ENCODE measurements around the gene OCRL. TPM values are rescaled to one million over a fixed set of nuclear protein-coding genes. Genes with fewer than 3 reads are reported as not detected.

OCRL gene
- total RNA-seq, 1 donor from 2014 or later: 10.2 TPM

GRCh38 chrX:129576539-129576938, 36.5 kb downstream of the OCRL start:
- intact Hi-C loops (cut with micrococcal nuclease): no loop called here
- Histone ChIP-seq H3K36me3 (peaks cover 23% of the 10 kb centered on the region), H3K27ac (replicated peaks) (no peak overlapping the region), H3K4me1 (no peaks in the 10 kb centered on the region), H3K4me3 (no peak overlapping the region), H3K27me3 (ENCODE audit: low read depth) (no peaks in the 10 kb centered on the region), H3K9me3 (replicated peaks) (no peaks in the 10 kb centered on the region)
- DNase-seq: no peak
- TF ChIP-seq CTCF (IDR thresholded peaks at IDR 0.05; ENCODE audit: borderline replicate concordance): no peak

DNA sequence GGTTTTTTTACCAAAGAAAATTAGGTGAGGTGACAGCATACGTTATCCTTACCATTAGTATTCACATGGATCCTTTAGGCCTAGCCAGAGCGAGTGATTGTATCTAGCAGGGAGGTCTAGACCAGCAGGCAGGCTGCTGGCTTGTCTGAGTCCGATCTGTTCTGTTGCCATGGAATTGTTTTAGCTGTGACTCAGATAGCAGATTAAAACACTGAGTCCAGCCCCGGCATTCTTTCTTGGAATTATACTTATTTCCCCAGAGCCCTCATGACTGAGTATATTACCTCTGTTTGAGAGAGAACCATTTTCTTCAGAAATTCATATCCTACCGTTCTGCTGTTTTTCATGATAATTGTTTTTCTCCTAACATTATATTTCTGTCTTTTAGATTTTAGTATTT, 37.4 kb downstream of the OCRL start:
- no peaks in the 10 kb centered on the region for H3K27me3 ChIP-seq (ENCODE audit: low read depth)
- no peak for DNase-seq
- peaks cover 23% of the 10 kb centered on the region for H3K36me3 ChIP-seq
- intact Hi-C loops (cut with micrococcal nuclease): no loop called here
- H3K9me3 ChIP-seq (replicated peaks): no peaks in the 10 kb centered on the region
- no peak overlapping the region for H3K4me3 ChIP-seq
- no peak for TF ChIP-seq CTCF (IDR thresholded peaks at IDR 0.05; ENCODE audit: borderline replicate concordance)
- no peak overlapping the region for H3K27ac ChIP-seq (replicated peaks)
- H3K4me1 ChIP-seq: no peaks in the 10 kb centered on the region

DNA sequence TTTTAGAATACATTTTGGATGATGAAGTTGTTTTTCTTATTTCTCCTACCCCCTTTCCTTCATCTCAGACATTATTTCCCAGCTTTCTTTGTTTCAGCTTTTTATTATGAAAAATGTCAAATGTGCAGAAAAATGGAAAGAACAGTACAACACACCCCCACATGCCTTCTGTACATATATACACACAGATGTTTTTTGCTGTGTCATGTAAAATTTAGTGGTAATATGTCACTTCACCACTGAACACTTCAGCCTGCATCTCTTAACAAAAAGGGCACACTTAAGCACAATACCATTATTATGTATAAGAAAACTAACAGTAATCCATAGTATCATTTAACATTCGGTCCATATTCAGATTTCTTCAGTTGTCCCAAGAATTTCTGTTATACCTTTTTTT, 37.8 kb downstream of the OCRL start:
- H3K4me1 ChIP-seq: no peaks in the 10 kb centered on the region
- peaks cover 23% of the 10 kb centered on the region for H3K36me3 ChIP-seq
- no peaks in the 10 kb centered on the region for H3K27me3 ChIP-seq (ENCODE audit: low read depth)
- H3K27ac ChIP-seq (replicated peaks): no peak overlapping the region
- DNase-seq: no peak
- no peak overlapping the region for H3K4me3 ChIP-seq
- intact Hi-C loops (cut with micrococcal nuclease): no loop called here
- H3K9me3 ChIP-seq (replicated peaks): no peaks in the 10 kb centered on the region
- TF ChIP-seq CTCF (IDR thresholded peaks at IDR 0.05; ENCODE audit: borderline replicate concordance): no peak

DNA sequence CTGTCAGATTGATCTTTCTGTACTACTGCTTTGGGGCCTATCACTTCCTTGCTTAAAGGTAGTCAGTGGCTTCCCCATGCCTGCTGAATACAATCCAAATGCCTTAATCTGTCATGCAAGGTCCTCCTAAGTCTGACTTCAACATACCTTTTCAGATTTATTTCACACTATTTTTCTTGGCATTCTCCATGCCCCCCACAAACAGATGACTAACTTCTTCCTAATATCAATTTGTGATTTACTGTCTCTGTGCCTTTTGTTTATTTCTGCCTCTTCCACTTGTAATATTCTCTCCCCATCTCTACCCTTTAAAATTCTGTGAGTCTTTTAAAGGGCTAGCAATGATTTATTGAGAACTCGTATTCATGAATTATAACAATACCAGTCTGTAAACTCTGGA, 41.8 kb downstream of the OCRL start:
- Histone ChIP-seq H3K4me3 (no peak overlapping the region), H3K27ac (replicated peaks) (no peak overlapping the region), H3K27me3 (ENCODE audit: low read depth) (no peaks in the 10 kb centered on the region), H3K9me3 (replicated peaks) (no peaks in the 10 kb centered on the region), H3K4me1 (peaks cover 7% of the 10 kb centered on the region), H3K36me3 (peaks cover under 1% of the 10 kb centered on the region)
- TF ChIP-seq CTCF (IDR thresholded peaks at IDR 0.05; ENCODE audit: borderline replicate concordance): no peak
- no peak for DNase-seq
- intact Hi-C loops (cut with micrococcal nuclease): no loop called here

DNA sequence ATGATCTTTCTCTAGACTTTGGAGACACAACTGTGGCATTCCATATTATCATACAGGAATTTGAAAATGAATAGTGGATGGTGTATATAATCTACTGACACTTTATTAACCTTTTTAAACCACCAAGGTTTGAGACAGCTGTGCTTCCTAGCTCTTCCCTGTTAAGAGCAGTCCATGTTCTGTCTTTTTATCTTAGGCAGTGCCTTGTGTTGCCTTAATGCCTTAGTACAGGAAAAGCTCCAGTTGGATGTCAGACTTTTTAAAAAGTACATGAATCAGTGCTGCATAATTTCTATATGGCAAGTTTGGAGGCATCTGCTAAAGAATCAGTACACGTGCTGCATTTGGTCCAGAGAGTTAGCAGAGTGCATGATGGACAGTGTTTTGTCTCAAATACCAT, 45.1 kb downstream of the OCRL start:
- DNase-seq: no peak
- intact Hi-C loops (cut with micrococcal nuclease): no loop called here
- no peak overlapping the region for H3K4me3 ChIP-seq
- peaks cover 33% of the 10 kb centered on the region for H3K36me3 ChIP-seq
- no peaks in the 10 kb centered on the region for H3K27me3 ChIP-seq (ENCODE audit: low read depth)
- no peak for TF ChIP-seq CTCF (IDR thresholded peaks at IDR 0.05; ENCODE audit: borderline replicate concordance)
- H3K27ac ChIP-seq (replicated peaks): peak overlapping the region; percentile 75
- no peaks in the 10 kb centered on the region for H3K9me3 ChIP-seq (replicated peaks)
- peaks cover 7% of the 10 kb centered on the region for H3K4me1 ChIP-seq

DNA sequence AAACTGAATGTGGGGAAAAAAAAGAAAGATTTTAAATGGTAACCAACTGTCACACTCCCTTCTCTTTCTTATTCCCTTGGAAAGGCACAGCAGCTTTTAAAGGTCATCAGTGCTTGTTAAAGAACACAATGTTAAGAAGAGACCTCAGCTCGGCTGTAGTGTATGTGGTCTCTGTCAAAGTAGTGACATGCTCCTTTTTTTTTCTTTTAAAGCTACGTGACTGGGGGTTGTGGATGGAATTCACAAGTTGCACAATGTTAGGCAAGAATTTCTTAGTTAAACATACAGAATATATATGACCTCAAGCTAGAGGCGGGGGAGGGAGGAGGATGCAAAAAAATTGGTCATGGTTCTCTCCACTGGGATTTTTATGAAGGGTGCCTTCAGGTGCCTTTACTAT, 45.6 kb downstream of the OCRL start:
- TF ChIP-seq CTCF (IDR thresholded peaks at IDR 0.05; ENCODE audit: borderline replicate concordance): no peak
- intact Hi-C loops (cut with micrococcal nuclease): no loop called here
- DNase-seq: no peak
- H3K4me1 ChIP-seq: peaks cover 7% of the 10 kb centered on the region
- H3K9me3 ChIP-seq (replicated peaks): no peaks in the 10 kb centered on the region
- peak overlapping the region; percentile 75 for H3K27ac ChIP-seq (replicated peaks)
- H3K36me3 ChIP-seq: peaks cover 38% of the 10 kb centered on the region
- no peaks in the 10 kb centered on the region for H3K27me3 ChIP-seq (ENCODE audit: low read depth)
- no peak overlapping the region for H3K4me3 ChIP-seq

Measured in left ventricle myocardium inferior (tissue), 1 donor.